Stomach smooth muscle (tissue), 2 donors: ENCODE results near the gene ASB17.
"Not testable (repeated sequence)": the region's sequence is repeated elsewhere in the genome, so short reads cannot be mapped to it uniquely, and the experiment has no call there.

ENCODE experiments used
- H3K27ac ChIP-seq: one replicate; pipeline ENCODE4 v1.7.0; 2013; ENCODE audit warnings: mild to moderate bottlenecking, low read length, inconsistent platforms
- H3K27me3 ChIP-seq, 2 donors: one replicate each; pipeline ENCODE4 v1.7.0; 2013; ENCODE audit warnings: low read length in 2 of 2; ENCODE audit not compliant: insufficient read depth in 2 of 2, control insufficient read depth in 1 of 2
- H3K36me3 ChIP-seq, 2 donors: one replicate each; pipeline ENCODE4 v1.7.0; 2013; ENCODE audit warnings: low read length in 2 of 2; ENCODE audit not compliant: control insufficient read depth in 2 of 2, insufficient read depth in 2 of 2
- H3K4me1 ChIP-seq: one replicate; pipeline ENCODE4 v1.7.0; 2013; ENCODE audit warnings: low read length; ENCODE audit not compliant: control insufficient read depth, insufficient read depth
- H3K4me3 ChIP-seq, 2 donors: one replicate each; pipeline ENCODE4 v1.7.0; 2013; ENCODE audit warnings: low read length in 2 of 2
- H3K9ac ChIP-seq, 2 donors: one replicate each; pipeline ENCODE4 v1.7.0; 2013; ENCODE audit warnings: low read length in 2 of 2, mild to moderate bottlenecking in 1 of 2
- H3K9me3 ChIP-seq, 2 donors: one replicate each; pipeline ENCODE4 v1.7.0; 2013; ENCODE audit warnings: low read length in 2 of 2; ENCODE audit not compliant: control insufficient read depth in 2 of 2
- donor health status: healthy.
- donor health status: Pancreatic carcinoma.

The ASB17 gene

GRCh38 chr1:75932304-75932703 is at the start of gene ASB17:
Gene ASB17, minus strand, starts transcription at chr1:75932404. Its CDS starts 113 bp downstream, at chr1:75932291.
- Histone ChIP-seq H3K4me1 (no peaks in the 10 kb centered on the region), H3K9ac (no peak within 1 kb of the TSS), H3K9me3 (no peaks in the 10 kb centered on the region), H3K4me3 (no peak within 1 kb of the TSS), H3K27ac (no peak within 1 kb of the TSS), H3K36me3 (no peaks in the 10 kb centered on the region), H3K27me3 (no peaks in the 10 kb centered on the region)

- Histone ChIP-seq H3K4me3 (no peak overlapping the region), H3K27me3 (no peaks in the 10 kb centered on the region), H3K4me1 (no peaks in the 10 kb centered on the region), H3K27ac (no peak overlapping the region), H3K36me3 (no peaks in the 10 kb centered on the region), H3K9ac (no peak overlapping the region), H3K9me3 (no peaks in the 10 kb centered on the region)
Observed at GRCh38 chr1:75980972-75981897, 49.0 kb upstream of the ASB17 start.

GRCh38 chr1:75970631-75971030 is 38.4 kb upstream of the ASB17 start:
- Histone ChIP-seq H3K27ac (no peak overlapping the region), H3K36me3 (no peaks in the 10 kb centered on the region), H3K27me3 (no peaks in the 10 kb centered on the region), H3K4me1 (no peaks in the 10 kb centered on the region), H3K4me3 (no peak overlapping the region), H3K9me3 (peaks cover 0 to 2% of the 10 kb centered on the region in 2 donors), H3K9ac (no peak overlapping the region)

GRCh38 chr1:75969550-75969949 is 37.3 kb upstream of the ASB17 start:
- H3K9me3 ChIP-seq: peaks cover 0 to 2% of the 10 kb centered on the region in 2 donors
- H3K27me3 ChIP-seq: no peaks in the 10 kb centered on the region
- no peaks in the 10 kb centered on the region for H3K4me1 ChIP-seq
- H3K27ac ChIP-seq: no peak overlapping the region
- H3K4me3 ChIP-seq: no peak overlapping the region
- H3K36me3 ChIP-seq: no peaks in the 10 kb centered on the region
- no peak overlapping the region for H3K9ac ChIP-seq

- Histone ChIP-seq H3K4me3 (no peak overlapping the region), H3K27me3 (no peaks in the 10 kb centered on the region), H3K9me3 (peaks cover 0 to 2% of the 10 kb centered on the region in 2 donors), H3K4me1 (no peaks in the 10 kb centered on the region), H3K36me3 (no peaks in the 10 kb centered on the region), H3K27ac (no peak overlapping the region), H3K9ac (no peak overlapping the region)
Observed at GRCh38 chr1:75967719-75968118, 35.5 kb upstream of the ASB17 start.

- H3K4me3 ChIP-seq: no peak overlapping the region
- no peak overlapping the region for H3K27ac ChIP-seq
- H3K9ac ChIP-seq: no peak overlapping the region
- H3K9me3 ChIP-seq: peaks cover 0 to 6% of the 10 kb centered on the region in 2 donors
- no peaks in the 10 kb centered on the region for H3K36me3 ChIP-seq
- no peaks in the 10 kb centered on the region for H3K4me1 ChIP-seq
- no peaks in the 10 kb centered on the region for H3K27me3 ChIP-seq
Observed at GRCh38 chr1:75964760-75965408, 32.7 kb upstream of the ASB17 start.

GRCh38 chr1:75964110-75964759 is 32.0 kb upstream of the ASB17 start:
- H3K36me3 ChIP-seq, H3K27ac ChIP-seq, H3K4me1 ChIP-seq, H3K27me3 ChIP-seq, H3K9me3 ChIP-seq, H3K4me3 ChIP-seq, H3K9ac ChIP-seq: not testable (repeated sequence)

- Histone ChIP-seq H3K9ac (no peak overlapping the region), H3K4me1 (no peaks in the 10 kb centered on the region), H3K27ac (no peak overlapping the region), H3K4me3 (no peak overlapping the region), H3K36me3 (no peaks in the 10 kb centered on the region), H3K27me3 (no peaks in the 10 kb centered on the region), H3K9me3 (no peaks in the 10 kb centered on the region)
Observed at GRCh38 chr1:75954586-75954985, 22.4 kb upstream of the ASB17 start.

GRCh38 chr1:75953461-75953860 is 21.3 kb upstream of the ASB17 start:
- Histone ChIP-seq H3K4me3 (no peak overlapping the region), H3K4me1 (no peaks in the 10 kb centered on the region), H3K9me3 (no peaks in the 10 kb centered on the region), H3K27me3 (no peaks in the 10 kb centered on the region), H3K27ac (no peak overlapping the region), H3K36me3 (no peaks in the 10 kb centered on the region), H3K9ac (no peak overlapping the region)

GRCh38 chr1:75952016-75952415 is 19.8 kb upstream of the ASB17 start:
- Histone ChIP-seq H3K9ac (no peak overlapping the region), H3K27me3 (no peaks in the 10 kb centered on the region), H3K4me1 (no peaks in the 10 kb centered on the region), H3K36me3 (no peaks in the 10 kb centered on the region), H3K9me3 (no peaks in the 10 kb centered on the region), H3K27ac (no peak overlapping the region), H3K4me3 (no peak overlapping the region)
